Anterior cingulate cortex (tissue), 58 donors: ENCODE measurements around the gene GMIP.
"Not testable (repeated sequence)": the region's sequence is repeated elsewhere in the genome, so short reads cannot be mapped to it uniquely, and the experiment has no call there.

ENCODE experiments used
- DNase-seq, 58 donors: peaks; one replicate each; lab custom pipeline; 2025; lab: John Stamatoyannopoulos, UW

GMIP gene

DNA sequence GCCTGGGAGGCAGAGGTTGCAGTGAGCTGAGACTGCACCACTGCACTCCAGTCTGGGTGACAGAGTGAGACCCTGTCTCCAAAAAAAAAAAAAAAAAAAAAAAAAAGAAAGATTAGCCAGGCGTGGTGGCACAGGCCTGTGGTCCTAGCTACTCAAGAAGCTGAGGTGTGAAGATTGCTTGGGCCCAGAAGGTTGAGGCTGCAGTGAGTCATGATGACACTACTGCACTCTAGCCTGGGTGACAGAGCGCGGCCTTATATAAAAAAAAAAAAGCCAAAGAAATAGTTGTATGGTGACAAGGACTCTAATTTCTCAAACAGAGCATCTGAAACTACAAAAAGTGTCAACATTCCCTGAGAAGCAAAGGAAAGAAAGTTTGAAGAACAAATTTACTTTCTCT lies 28.4 kb downstream of the GMIP start:
- no peak for DNase-seq

- no peak for DNase-seq
Measured at GRCh38 chr19:19613506-19613905, 30.0 kb downstream of the GMIP start.

DNA sequence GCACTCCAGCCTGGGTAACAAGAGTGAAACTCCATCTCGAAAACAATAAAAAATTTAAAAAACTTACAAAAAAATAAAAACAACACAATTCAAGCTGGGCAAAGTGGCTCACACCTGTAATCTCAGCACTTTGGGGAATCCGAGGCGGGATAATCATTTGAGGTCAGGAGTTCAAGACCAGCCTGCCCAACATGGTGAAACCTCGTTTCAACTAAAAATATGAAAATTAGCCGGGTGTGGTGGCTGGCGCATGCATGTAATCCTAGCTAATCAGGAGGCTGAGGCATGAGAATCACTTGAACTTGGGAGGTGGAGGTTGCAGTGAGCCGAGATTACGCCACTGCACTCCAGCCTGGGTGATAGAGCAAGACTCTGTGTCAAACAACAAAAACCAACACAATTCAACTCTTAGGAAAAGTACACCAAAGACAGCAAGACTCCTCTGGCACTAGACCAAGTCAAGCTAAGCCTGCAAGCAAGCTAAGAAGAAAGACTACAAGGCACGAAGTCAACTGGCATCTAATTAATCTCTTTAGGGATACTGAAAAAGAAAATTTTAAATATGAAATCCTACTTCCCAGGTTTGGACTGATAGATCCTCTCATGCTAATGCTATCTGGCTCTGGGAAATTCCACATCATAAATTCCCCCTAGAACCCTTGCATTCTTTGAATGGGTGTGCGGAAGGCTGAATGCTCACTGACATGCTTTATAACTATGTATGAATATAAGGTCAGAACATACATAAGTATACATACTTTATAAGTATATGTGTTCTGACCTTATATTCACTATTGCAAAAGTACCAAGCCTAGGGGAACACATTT lies 32.9 kb downstream of the GMIP start:
- no peak for DNase-seq

DNA sequence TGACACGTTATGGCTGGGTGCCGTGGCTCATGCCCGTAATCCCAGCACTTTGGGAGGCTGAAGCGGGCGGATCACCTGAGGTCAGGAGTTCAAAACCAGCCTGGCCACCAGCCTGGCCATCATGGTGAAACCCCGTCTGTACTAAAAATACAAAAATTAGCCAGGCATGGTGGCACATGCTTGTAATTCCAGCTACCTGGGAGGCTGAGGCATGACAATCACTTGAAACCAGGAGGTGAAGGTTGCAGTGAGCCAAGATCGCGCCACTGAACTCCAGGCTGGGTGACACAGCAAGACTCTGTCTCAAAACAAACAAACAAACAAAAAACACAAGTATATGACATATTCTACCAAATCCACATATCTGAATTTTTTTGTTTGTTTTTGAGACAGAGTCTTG lies 36.8 kb downstream of the GMIP start:
- not testable (repeated sequence) for DNase-seq

DNA sequence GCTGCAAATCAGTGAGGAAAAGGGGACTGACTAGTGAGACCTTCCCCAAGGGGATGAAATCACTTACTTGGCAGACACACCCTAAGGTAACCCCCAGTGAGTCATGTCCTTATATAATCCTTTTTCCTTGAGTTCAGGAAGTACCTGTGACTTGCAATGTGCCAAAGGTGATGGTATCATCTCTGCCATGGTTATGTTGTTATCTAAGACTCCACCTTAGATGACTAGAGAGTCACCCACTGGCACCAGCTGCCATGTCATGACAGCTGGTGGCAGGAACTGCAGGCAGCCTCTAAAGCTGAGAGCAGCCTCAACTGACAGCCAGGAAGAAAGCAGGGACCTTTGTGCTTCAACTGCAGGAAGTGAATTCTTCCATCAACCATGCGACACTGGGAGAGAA lies 37.4 kb downstream of the GMIP start:
- DNase-seq: no peak

GRCh38 chr19:19602713-19603324 lies 40.6 kb downstream of the GMIP start:
- peak in 1 of 58 donors; percentile 1 for DNase-seq

GRCh38 chr19:19602136-19602712 lies 41.2 kb downstream of the GMIP start:
- DNase-seq: no peak

DNA sequence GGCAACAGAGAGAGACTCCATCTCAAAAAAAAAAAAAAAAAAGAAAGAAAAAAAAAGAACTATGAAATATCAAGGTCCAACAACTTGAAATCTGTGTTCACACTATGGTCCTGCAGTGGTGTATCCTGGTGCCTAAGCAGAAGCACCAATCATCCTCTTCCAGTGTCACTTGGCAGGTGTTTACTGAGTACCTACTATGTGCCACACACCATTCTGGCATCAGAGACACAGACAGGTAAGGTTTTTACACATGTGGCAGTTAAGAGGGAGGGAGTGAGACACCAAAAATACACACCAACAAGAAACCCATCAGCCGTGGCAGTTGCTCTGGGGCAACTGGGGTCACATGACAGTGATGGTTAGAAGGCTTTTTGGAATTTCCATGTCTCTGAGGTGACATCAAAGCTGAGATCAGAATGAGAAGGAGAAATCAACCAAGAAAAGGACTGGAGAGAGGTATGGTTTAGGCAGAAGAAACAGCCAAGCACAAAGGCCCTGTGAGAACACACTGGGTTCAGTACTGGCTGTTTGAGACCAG lies 42.6 kb downstream of the GMIP start:
- no peak for DNase-seq

- not testable (repeated sequence) for DNase-seq
Measured at GRCh38 chr19:19598728-19599451, 44.6 kb downstream of the GMIP start.

DNA sequence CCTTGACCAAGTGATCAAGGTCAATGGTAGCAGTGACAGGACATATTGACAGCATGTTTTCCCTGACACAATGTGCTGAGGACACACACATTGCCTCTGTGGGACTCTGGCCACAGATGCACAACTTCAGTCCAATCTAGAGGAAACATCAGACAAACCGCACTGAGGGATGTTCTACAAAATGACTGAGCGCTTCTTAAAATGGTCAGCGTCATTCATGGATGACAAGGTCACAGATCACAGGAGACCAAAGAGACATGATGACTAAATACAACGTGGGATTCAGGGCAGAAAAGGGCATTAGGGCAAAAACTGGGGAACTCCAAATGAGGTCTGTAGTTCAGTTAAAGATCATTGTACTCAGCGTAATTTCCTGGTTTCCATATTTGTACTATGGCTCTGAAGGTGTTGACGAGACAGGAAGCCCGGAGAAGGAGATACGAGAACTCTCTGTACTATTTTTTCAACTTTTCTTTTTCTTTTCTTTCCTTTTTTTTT lies 45.6 kb downstream of the GMIP start:
- DNase-seq: no peak

DNA sequence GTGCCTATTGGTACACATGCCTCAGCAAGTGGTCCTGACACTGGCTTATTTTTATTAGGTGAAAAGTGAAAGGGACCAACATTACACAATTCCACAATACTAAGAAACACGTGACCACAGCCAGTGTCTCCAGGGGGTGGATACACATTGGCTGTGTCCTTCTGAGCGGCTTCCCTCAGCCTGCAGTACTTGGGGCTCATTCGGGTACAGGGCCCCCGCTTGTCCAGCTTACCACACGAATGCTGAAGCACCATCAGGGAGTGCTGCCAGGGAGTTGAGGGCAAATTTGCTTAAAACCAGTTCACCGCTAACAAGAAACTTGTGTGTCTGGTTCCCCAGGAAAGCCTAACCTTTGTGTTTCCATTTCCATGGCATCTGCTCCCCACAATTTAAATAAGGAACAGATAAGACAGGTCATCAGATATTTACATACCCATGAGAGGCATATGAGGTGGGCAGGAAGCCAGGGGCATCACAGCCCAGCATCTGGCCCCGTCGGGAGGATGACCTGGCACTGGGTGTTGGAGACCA lies 48.2 kb downstream of the GMIP start:
- peak in 1 of 58 donors; percentile 10 for DNase-seq

DNA sequence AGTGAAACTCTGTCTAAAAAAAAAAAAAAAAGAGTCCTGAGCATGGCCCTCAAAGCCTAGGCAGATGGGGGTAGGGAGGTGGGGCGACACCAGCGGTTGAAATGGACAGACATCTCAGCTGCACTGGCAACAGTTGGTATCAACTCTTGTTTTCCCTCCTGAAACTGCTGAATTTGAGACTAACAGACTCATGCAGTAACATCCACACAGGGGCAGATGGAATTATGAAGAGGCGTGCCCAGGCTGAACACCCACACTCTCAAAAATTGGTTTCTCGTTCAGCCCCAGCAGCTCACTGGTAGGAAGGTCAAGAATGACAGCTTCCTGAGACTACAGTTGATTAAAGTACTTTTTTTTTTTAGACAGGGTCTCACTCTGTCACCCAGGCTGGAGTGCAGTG lies 49.1 kb downstream of the GMIP start:
- DNase-seq: no peak

- no peak for DNase-seq
Measured at GRCh38 chr19:19592690-19593089, 50.8 kb downstream of the GMIP start.

GRCh38 chr19:19591133-19591825 lies 52.2 kb downstream of the GMIP start:
- peak in 2 of 58 donors; percentile 1 to 5 for DNase-seq

DNA sequence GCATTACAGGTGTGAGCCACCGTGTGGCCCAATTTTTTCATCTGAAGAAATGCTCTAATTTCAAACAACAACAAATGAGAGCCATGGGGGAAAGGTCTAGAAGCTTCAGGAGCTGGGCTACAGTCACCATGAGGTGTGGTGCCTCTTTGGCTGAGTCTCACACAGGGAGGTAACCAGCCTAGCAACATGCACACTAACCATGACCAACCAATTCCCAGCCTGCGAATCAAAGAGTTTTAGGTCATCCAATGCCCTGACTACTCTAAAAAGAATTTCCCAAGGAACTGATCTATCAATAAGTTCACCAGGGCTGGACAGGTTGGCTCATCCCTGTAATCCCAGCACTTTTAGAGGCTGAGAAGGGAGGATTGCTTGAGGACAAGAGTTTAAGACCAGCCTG lies 54.9 kb downstream of the GMIP start:
- DNase-seq: no peak

- peak in 8 of 58 donors; percentile 2 to 36 (median 9) for DNase-seq
Measured at GRCh38 chr19:19587771-19588170, 55.7 kb downstream of the GMIP start.

- no peak for DNase-seq
Measured at GRCh38 chr19:19584356-19584755, 59.1 kb downstream of the GMIP start.

DNA sequence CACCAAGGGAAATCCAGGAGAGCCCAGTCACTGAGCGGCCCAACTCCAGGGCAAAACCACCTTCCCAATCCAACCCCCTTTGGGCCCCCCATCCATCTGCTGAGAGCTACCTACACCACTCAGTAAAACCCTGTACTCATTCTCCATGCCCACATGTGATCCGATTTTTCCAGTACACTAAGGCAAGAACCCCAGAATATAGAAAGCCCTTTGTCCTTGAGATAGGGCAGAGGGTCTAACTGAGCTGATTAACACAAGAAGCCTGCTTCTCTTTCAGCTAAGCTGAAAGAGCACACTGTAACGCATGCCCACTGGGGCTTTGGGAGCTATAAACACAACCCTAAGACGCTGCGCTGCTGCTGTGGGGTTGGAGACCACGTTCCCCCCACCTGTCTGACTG lies 61.0 kb downstream of the GMIP start:
- no peak for DNase-seq

GRCh38 chr19:19581391-19581790 lies 62.1 kb downstream of the GMIP start:
- no peak for DNase-seq

DNA sequence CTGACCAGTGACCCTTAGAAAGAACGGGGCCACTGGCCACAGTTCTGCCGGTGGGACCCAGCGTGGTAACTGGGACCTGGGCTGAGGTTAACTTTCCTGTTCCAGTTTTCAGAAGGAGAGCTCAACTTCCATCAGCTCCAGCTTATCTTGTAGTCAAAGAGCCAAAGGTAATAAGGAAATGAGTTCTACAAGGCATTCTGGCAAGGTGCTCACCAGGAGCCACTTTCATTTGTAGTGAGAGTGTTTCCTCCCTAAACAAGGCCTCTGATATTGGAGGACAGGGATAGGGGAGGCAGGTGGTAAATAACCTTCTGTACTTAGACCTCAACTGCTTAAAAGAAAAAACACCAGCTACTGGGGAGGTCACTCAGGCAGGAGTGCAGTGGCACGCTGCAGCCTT lies 63.0 kb downstream of the GMIP start:
- DNase-seq: no peak
